ENCODE data around the gene EFCAB8.
A peak's percentile ranks its signal among the peaks of the same experiment; 100 is the strongest.

EFCAB8 gene

DNA sequence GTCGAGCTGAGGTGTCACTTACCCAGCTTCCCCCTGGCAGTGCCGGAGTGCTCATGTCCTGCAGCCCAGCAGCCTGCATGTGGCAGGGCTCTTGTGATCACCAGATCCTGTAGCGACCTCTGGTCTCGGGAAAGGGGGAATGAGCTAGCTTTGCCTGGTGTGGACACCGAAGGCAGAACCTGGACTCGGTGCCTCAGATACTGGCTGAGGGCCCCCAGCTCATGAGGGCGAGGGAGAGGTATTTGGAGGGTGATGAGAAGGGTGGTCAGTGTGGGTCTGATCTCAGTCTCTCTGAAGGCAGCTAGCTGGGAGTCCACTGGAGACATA, 119.2 kb downstream of the EFCAB8 start:
- Histone ChIP-seq H3K9me3 (replicated peaks in 1 of 11) (no peaks in the 10 kb centered on the region), H3K4me3 (no peak overlapping the region), H3K4me1 (peaks cover 65 to 95% (median 92%) of the 10 kb centered on the region in 10 experiments), H3K27me3 (no peaks in the 10 kb centered on the region), H4K20me1 (no peaks in the 10 kb centered on the region), H3K9ac (peak overlapping the region in 5 of 11 experiments; percentile 49 to 71 (median 67); a peak in 6 of 22 replicates), H3K36me3 (no peaks in the 10 kb centered on the region), H3K4me2 (peak overlapping the region in 10 of 11 experiments; percentile 38 to 100 (median 87); a peak in 17 of 22 replicates), H3K27ac (peak overlapping the region in 7 of 11 experiments; percentile 69 to 98 (median 74); a peak in 12 of 22 replicates)
- TF ChIP-seq Cebpa-rat (IDR thresholded peaks at IDR 0.05): no peak

DNA sequence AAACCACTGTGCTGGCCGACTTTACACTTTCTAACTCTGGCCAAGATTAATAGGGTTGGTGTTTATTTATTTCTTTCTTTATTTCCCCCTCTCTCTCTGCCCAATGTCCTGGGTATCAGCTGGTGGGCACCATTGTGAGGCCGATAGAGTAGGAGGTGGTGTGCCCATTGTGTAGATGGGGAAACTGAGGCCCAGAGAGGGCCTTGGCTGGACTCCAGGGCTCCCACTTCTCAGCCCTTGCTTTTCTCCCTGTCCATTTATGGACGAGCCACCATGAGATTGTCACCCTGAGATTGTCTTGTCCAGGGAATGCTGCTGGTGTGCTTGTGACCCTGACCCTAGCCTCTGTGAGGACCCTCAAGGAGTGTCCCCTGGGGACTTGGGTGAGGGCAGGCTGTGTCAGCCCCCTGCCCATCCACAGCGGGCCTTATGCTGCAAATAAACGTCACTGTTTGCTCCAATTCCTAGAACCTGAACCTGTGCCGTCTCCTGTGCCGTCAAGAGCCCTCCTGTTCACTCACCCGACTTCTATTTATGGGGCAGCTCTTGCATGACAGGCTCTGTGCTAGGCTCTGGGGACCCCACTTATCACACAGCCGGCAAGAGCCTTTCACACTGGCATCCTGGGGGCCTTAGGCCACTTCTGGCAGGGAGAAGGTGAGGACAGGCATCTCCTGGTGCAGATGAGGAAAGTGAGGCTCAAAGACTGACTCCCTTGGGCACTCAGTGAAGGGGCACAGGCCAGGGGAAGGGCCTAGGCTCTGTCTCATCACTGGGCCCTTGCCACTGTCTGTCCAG, 120.7 kb downstream of the EFCAB8 start:
- H4K20me1 ChIP-seq: no peaks in the 10 kb centered on the region
- peaks cover 52 to 95% (median 80%) of the 10 kb centered on the region in 10 experiments for H3K4me1 ChIP-seq
- H3K36me3 ChIP-seq: no peaks in the 10 kb centered on the region
- peak overlapping the region in 7 of 11 experiments; percentile 19 to 49 (median 32); a peak in 9 of 22 replicates for H3K9ac ChIP-seq
- no peaks in the 10 kb centered on the region for H3K27me3 ChIP-seq
- peak overlapping the region; percentile 48 to 100 (median 76); a peak in 21 of 22 replicates for H3K4me2 ChIP-seq
- TF ChIP-seq Cebpa-rat (IDR thresholded peaks at IDR 0.05): no peak
- H3K4me3 ChIP-seq: no peak overlapping the region
- peak overlapping the region in 4 of 11 experiments; percentile 23 to 52 (median 40); a peak in 7 of 22 replicates for H3K27ac ChIP-seq
- no peaks in the 10 kb centered on the region for H3K9me3 ChIP-seq (replicated peaks in 1 of 11)

DNA sequence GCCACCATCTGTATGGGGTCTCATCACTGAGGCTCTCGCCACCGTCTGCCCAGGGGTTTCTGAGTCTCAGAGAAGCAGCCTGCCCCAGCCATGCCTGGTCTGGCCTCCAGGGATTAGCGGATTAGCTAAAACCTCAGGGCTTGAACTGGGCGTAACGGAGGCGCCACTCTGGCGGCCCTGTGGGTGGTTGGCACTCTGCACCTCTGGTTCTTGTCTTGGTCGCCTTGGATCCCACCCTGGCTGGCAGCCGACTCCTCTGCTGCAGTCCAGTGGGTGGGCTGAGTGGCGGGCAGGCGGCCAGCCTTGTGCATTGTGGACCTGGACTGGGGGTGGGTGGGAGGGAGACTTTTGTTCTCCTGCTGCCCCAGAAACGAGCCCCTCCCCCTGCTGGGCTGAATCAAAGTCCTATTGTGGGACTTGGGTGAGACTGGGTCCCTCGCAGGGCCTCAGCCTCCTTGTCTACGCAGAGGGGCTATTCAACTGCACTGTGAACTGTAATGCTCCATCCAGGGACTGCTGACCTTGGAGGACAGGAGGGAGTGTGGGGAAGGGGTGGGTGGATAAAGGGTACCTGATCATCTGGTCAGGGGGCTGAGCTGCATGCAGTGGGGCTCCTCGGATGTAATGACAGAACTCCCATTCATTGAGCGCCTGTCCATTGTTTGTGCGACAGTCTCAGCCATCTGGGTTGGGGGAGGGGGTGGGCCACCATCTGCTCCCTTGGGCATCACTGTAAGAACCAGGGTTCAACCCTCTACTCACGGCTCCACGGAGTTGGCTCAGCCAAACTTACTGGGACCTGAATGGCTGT, 121.6 kb downstream of the EFCAB8 start:
- Histone ChIP-seq H3K27ac (peak overlapping the region in 4 of 11 experiments; percentile 23 to 52 (median 40); a peak in 6 of 22 replicates), H3K9me3 (replicated peaks in 1 of 11) (no peaks in the 10 kb centered on the region), H3K36me3 (no peaks in the 10 kb centered on the region), H3K4me1 (peaks cover 49 to 91% (median 71%) of the 10 kb centered on the region in 10 experiments), H3K9ac (peak overlapping the region in 6 of 11 experiments; percentile 26 to 49 (median 38); a peak in 8 of 22 replicates), H3K4me3 (no peak overlapping the region), H3K27me3 (no peaks in the 10 kb centered on the region), H3K4me2 (peak overlapping the region; percentile 54 to 100 (median 76)), H4K20me1 (no peaks in the 10 kb centered on the region)
- no peak for TF ChIP-seq Cebpa-rat (IDR thresholded peaks at IDR 0.05)

DNA sequence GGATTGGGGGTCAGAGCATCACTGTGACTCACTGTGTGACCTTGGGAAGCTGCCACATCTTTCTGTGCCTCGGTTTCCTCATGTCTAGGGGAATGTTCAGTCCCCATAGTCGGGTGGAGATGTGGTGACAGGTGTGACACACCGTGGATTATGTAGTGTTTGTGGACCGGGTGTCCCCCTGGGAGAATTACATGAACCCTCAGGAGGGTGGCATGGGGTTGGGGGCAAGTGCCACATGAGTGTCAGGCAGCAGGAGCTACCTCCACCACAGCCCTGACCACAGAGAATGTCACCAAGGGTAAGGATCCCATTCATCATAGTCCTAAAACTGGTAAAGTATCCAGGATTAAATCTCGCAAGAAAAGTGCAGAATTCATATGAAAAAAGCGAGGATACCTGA, 122.3 kb downstream of the EFCAB8 start:
- Histone ChIP-seq H3K27ac (peak overlapping the region in 1 of 11 experiments; percentile 14; a peak in 1 of 22 replicates), H3K4me1 (peaks cover 47 to 85% (median 65%) of the 10 kb centered on the region in 10 experiments), H3K9me3 (replicated peaks in 1 of 11) (no peaks in the 10 kb centered on the region), H4K20me1 (no peaks in the 10 kb centered on the region), H3K4me3 (no peak overlapping the region), H3K27me3 (no peaks in the 10 kb centered on the region), H3K4me2 (peak overlapping the region; percentile 54 to 100 (median 76)), H3K36me3 (no peaks in the 10 kb centered on the region), H3K9ac (no peak overlapping the region)
- TF ChIP-seq Cebpa-rat (IDR thresholded peaks at IDR 0.05): no peak

DNA sequence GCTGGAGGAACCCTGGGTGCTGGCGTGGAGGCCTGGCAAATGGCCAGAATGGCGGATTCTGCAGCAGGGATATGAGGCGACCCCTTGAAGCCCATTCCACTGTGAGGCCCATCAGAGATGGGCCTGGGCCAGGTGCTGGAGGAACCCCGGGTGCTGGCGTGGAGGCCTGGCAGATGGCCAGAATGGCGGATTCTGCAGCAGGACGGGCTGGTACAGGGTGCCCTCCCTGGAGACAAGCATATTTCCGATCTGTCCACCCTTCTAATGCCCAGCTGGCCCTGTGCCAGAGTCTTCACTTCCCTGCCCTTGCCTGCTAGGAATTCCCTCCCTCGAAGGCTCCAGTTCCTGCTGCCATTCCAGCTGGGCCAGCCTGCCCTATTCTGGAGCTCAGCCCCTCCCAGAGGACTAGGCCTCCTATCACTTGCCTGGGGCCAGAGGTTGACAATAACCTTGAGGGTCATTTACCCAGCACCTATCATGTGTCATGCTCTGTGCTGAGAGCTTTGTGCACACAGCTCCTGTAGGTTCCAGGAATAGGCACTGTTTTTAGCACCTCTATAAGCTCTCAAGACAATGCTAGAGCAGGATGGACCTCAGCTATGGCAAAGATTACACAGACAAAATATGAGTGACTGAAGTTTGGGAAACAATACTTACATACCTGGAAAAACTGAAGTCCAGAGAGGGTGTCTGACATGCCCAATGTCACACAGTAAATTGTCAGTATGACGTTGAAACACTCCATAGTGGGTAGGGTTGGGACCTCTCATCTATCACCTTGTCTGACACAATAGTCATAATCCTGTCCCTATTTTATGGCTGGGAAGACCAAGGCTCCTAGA, 124.1 kb downstream of the EFCAB8 start:
- no peaks in the 10 kb centered on the region for H3K27me3 ChIP-seq
- H3K9ac ChIP-seq: no peak overlapping the region
- H3K27ac ChIP-seq: no peak overlapping the region
- peaks cover 37 to 70% (median 50%) of the 10 kb centered on the region in 10 experiments for H3K4me1 ChIP-seq
- no peaks in the 10 kb centered on the region for H3K36me3 ChIP-seq
- H3K4me3 ChIP-seq: no peak overlapping the region
- TF ChIP-seq Cebpa-rat (IDR thresholded peaks at IDR 0.05): no peak
- H3K9me3 ChIP-seq (replicated peaks in 1 of 11): no peaks in the 10 kb centered on the region
- peak overlapping the region; percentile 30 to 66 (median 46); a peak in 20 of 22 replicates for H3K4me2 ChIP-seq
- no peaks in the 10 kb centered on the region for H4K20me1 ChIP-seq

DNA sequence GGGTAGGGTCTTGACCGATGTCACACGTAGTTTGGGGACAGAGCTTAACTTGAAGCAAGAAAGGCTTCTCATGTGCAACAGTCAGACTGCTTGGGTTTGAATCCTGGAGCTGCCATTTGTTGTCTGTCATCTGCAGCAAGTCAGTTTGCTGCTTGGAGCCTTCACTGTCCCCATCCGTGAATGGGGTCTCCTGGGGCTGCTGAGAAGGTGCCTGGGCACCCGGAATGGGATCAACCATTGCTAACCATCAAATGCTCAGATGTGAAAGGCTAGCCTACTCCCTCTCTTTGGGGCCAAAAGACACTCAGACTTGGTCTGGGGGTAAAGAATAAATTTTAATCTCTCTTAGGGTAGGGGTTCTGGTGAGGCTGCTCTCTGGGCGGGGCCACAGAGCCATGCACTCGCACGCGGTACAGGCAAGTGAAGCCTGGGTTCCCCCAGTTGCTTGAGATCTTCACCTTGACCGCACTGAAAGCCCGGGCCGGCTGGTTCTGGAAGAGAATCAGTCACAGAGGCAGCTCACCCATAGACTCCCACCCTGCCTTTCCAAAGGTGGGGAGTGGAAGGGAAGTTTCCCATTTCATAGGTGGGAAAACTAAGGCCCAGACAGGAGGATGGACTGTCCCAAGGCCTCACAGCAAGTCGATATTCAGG, 124.9 kb downstream of the EFCAB8 start:
- Histone ChIP-seq H3K27ac (no peak overlapping the region), H3K9me3 (replicated peaks in 1 of 11) (no peaks in the 10 kb centered on the region), H3K9ac (no peak overlapping the region)

DNA sequence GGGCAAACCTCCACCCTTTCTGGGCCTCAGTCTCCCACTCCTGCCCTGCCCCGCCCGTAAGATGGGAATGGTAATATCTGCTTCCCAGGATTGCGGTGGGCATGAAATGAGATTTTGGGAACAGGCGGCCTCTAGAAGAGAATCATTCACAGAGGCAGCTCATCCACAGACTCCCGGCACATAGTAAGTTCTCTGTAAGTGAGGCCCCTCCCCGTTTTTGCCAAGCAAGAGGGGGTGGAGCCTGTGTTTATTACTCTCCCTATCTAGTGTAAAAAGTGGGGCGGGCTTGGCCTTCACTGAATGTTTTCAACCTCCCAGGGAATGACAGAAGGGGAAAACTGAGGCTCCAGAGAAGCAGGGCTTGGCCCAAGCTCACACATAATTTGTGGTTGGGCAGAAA, 125.5 kb downstream of the EFCAB8 start:
- Histone ChIP-seq H3K9ac (no peak overlapping the region), H3K27ac (no peak overlapping the region), H3K9me3 (replicated peaks in 1 of 11) (no peaks in the 10 kb centered on the region), H3K4me3 (no peak overlapping the region), H4K20me1 (no peaks in the 10 kb centered on the region), H3K4me2 (no peak overlapping the region), H3K4me1 (peaks cover 41 to 64% (median 44%) of the 10 kb centered on the region in 10 experiments), H3K36me3 (no peaks in the 10 kb centered on the region), H3K27me3 (no peaks in the 10 kb centered on the region)
- no peak for TF ChIP-seq Cebpa-rat (IDR thresholded peaks at IDR 0.05)

More for the DNA sequence above, 124.9 kb downstream of the EFCAB8 start:
- Histone ChIP-seq H3K4me3 (no peak overlapping the region), H3K4me2 (0 out of 22 replicates have a peak overlapping the region, but pooled peaks of 1 of the 11 experiments have one; percentile 64), H3K27me3 (no peaks in the 10 kb centered on the region), H3K36me3 (no peaks in the 10 kb centered on the region), H4K20me1 (no peaks in the 10 kb centered on the region), H3K4me1 (peaks cover 41 to 70% (median 49%) of the 10 kb centered on the region in 10 experiments)
- TF ChIP-seq Cebpa-rat (IDR thresholded peaks at IDR 0.05): no peak

DNA sequence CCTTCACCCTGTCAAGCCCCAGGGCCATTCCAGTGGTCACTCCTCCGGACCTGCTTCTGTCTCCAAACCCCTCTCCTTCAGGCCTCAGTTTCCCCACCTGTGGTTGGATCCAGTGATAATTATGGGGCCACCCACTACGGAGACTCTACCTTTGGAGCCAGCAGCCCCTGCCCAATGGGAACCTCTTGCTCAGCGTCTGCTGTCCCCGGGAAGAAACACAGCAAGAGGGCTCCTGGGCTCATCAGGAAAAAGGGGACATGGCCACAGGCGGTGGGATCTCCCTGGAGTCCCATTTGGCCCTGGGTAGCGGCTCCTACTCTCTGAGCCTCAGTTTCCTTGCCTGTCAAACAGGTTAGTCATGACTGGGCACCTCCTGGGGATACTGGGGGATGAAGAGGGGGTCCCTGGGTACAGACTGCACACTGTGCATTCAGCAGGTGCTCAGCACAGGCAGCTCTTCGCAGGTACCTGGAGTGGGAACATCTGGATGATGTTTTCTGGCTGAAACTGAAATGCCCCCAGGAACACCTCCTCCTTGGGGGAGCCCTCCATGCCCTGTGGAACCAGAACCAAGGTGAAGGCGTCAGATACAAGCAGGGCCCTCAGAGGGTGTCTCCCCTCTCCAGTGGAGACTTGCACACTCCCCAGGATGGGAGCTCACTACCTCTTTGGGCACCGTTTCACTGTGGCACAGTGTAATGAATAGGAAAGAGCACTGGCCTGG, 126.1 kb downstream of the EFCAB8 start:
- H4K20me1 ChIP-seq: no peaks in the 10 kb centered on the region
- no peaks in the 10 kb centered on the region for H3K9me3 ChIP-seq (replicated peaks in 1 of 11)
- H3K36me3 ChIP-seq: no peaks in the 10 kb centered on the region
- H3K4me2 ChIP-seq: no peak overlapping the region
- H3K9ac ChIP-seq: no peak overlapping the region
- H3K4me3 ChIP-seq: no peak overlapping the region
- H3K27ac ChIP-seq: no peak overlapping the region
- H3K27me3 ChIP-seq: no peaks in the 10 kb centered on the region
- TF ChIP-seq Cebpa-rat (IDR thresholded peaks at IDR 0.05): no peak
- H3K4me1 ChIP-seq: peaks cover 37 to 63% (median 40%) of the 10 kb centered on the region in 10 experiments
